Upper lobe of left lung (tissue), 6 donors: ENCODE results near the gene JAG2. TPM values are rescaled to one million over a fixed set of nuclear protein-coding genes. Genes with fewer than 3 reads are reported as not detected.
A peak's percentile ranks its signal among the peaks of the same experiment; 100 is the strongest.

ENCODE experiments used
- ATAC-seq, 2 donors: fragments of 200-7000 bp; cut with Tn5 transposase; one replicate each; pipeline ENCODE4 v1.9.1; 2022; ENCODE audit warnings: mild to moderate bottlenecking in 2 of 2, moderate library complexity in 2 of 2; ENCODE audit not compliant: low FRiP score in 2 of 2
- DNase-seq, 2 donors: peaks; one replicate each; pipeline ENCODE4 v3.0.0-alpha.2; 2019 to 2020
- H3K27ac ChIP-seq, 4 donors: fragments of 200-600 bp; sonication (generic); one replicate each; pipeline ENCODE4 v1.5.1; 2016 to 2019
- H3K27me3 ChIP-seq, 4 donors: fragments of 200-600 bp; sonication (generic); one replicate each; pipeline ENCODE4 v1.5.1; 2017 to 2019
- H3K36me3 ChIP-seq, 4 donors: fragments of 200-600 bp; sonication (generic); one replicate each; pipeline ENCODE4 v1.5.1; 2016 to 2019
- H3K4me1 ChIP-seq, 4 donors: fragments of 200-600 bp; sonication (generic); one replicate each; pipeline ENCODE4 v1.5.1; 2018 to 2019
- H3K4me3 ChIP-seq, 4 donors: fragments of 200-600 bp; sonication (generic); one replicate each; pipeline ENCODE4 v1.5.1; 2017 to 2019; ENCODE audit warnings: mild to moderate bottlenecking in 2 of 4, moderate library complexity in 1 of 4
- H3K9me3 ChIP-seq, 4 donors: fragments of 200-600 bp; sonication (generic); one replicate each; pipeline ENCODE4 v1.5.1; 2018 to 2019
- CTCF ChIP-seq, 6 experiments: fragments of 450-650 bp in 4 of 6; fragments of 200-600 bp in 2 of 6; sonication (generic) in 2 of 6; IDR thresholded peaks; one replicate each; pipeline ENCODE4 v1.5.1; 2016 to 2019; ENCODE audit warnings: antibody characterized with exemption in 6 of 6
- EP300 ChIP-seq, 4 donors: sonication (generic); formaldehyde crosslinking; IDR thresholded peaks; one replicate each; pipeline ENCODE4 v1.5.1; 2017; ENCODE audit warnings: antibody characterized with exemption in 4 of 4, control low read depth in 2 of 4
- POLR2A ChIP-seq, 4 donors: fragments of 450-650 bp; IDR thresholded peaks; one replicate each; pipeline ENCODE4 v1.5.1; 2016 to 2017; ENCODE audit warnings: antibody characterized with exemption in 4 of 4, mild to moderate bottlenecking in 2 of 4
- POLR2AphosphoS5 ChIP-seq, 2 donors: sonication (generic); formaldehyde crosslinking; IDR thresholded peaks; one replicate each; pipeline ENCODE4 v1.5.1; 2017; ENCODE audit warnings: antibody characterized with exemption in 2 of 2
- WGBS, 2 donors: methylation state at CpG; one replicate each; pipeline ENCODE4 v1.1.5; 2017 to 2018; 5-methylcytosine and 5-hydroxymethylcytosine counted together
- total RNA-seq, 6 donors: library from RNA; depleted of rRNA in 4 of 6; stranded (reverse); fragments of >200 nt in 4 of 6; gene quantifications; one replicate each; pipeline versions ENCODE4 v1.1.0 to v1.2.1, GENCODE V29; 2016 to 2021
- donor health status: DM: no; HTN: no; CAD: no; lungs with moderate emphysema.
- donor health status: DM: no; HTN: yes; CAD: no; lungs with severe emphysema.

JAG2 gene
- total RNA-seq, 6 donors from 2014 or later, result 14.9 to 43.4 (median 23.8) TPM

- H3K27me3 ChIP-seq, result no peaks in the 10 kb centered on the region
- DNase-seq, result peak; percentile 63 to 76
- 70 to 82% methylated on average over 12 to 14 of the region's 14 CpGs for WGBS, 2 donors
These were observed 19.5 kb upstream of the JAG2 start for GRCh38 chr14:105187935-105188524.

GRCh38 chr14:105187116-105187515, 18.5 kb upstream of the JAG2 start:
- H3K4me1 ChIP-seq, result peaks cover 3 to 10% (median 4%) of the 10 kb centered on the region in 4 donors
- no peaks in the 10 kb centered on the region for H3K36me3 ChIP-seq
- H3K27me3 ChIP-seq, result no peaks in the 10 kb centered on the region
- no peak overlapping the region for H3K4me3 ChIP-seq
- WGBS, 2 donors, result 68 to 72% methylated on average over 4 of the region's 4 CpGs
- peaks cover 0 to 7% (median 2%) of the 10 kb centered on the region in 4 donors for H3K9me3 ChIP-seq
- no peak for TF ChIP-seq CTCF (IDR thresholded peaks at IDR 0.05)
- no peak for TF ChIP-seq POLR2A (IDR thresholded peaks at IDR 0.05)
- TF ChIP-seq EP300 (IDR thresholded peaks at IDR 0.05), result no peak
- TF ChIP-seq POLR2AphosphoS5 (IDR thresholded peaks at IDR 0.05), result no peak
- ATAC-seq (peak in 1 of 2 donors; percentile 45), DNase-seq (peak in 1 of 2 donors; percentile 71)
- no peak overlapping the region for H3K27ac ChIP-seq

More at GRCh38 chr14:105187935-105188524, 19.5 kb upstream of the JAG2 start:
- peak in 4 of 6 experiments; percentile 25 to 53 (median 48) for TF ChIP-seq CTCF (IDR thresholded peaks at IDR 0.05)
- TF ChIP-seq EP300 (IDR thresholded peaks at IDR 0.05), result no peak
- H3K4me3 ChIP-seq, result no peak overlapping the region
- peaks cover 0 to 7% (median 2%) of the 10 kb centered on the region in 4 donors for H3K9me3 ChIP-seq
- ATAC-seq, result peak; percentile 35 to 38
- peaks cover 4 to 7% (median 5%) of the 10 kb centered on the region in 4 donors for H3K4me1 ChIP-seq
- no peaks in the 10 kb centered on the region for H3K36me3 ChIP-seq
- H3K27ac ChIP-seq, result no peak overlapping the region

DNA sequence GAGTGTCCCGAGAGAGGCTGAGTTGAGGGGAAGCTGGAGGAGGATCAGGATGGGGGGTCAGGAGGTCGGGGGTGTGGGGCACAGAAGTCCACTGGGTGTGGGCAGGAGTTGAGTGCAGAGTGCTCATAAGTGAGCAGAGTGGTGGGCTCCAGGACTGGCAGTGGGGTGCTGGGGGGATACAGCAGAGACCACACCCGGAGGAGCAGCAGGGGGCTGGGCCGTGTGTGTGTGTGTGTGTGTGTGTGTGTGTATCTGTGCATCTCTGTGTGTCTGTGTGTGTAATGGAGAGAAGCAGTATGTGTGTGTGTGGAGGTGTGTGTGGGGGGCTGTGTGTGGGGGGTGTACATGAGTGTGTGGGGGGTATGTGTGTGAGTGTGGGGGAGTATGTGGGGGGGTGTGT, 17.4 kb upstream of the JAG2 start:
- Histone ChIP-seq H3K4me1 (peaks cover 11 to 18% (median 14%) of the 10 kb centered on the region in 4 donors), H3K27me3 (no peaks in the 10 kb centered on the region), H3K27ac (no peak overlapping the region), H3K4me3 (no peak overlapping the region), H3K36me3 (no peaks in the 10 kb centered on the region), H3K9me3 (peaks cover 0 to 7% (median 2%) of the 10 kb centered on the region in 4 donors)
- TF ChIP-seq POLR2A (IDR thresholded peaks at IDR 0.05), result no peak
- TF ChIP-seq CTCF (IDR thresholded peaks at IDR 0.05), result no peak
- no peak for TF ChIP-seq POLR2AphosphoS5 (IDR thresholded peaks at IDR 0.05)
- no peak for TF ChIP-seq EP300 (IDR thresholded peaks at IDR 0.05)
- 13 to 43% methylated on average over 4 of the region's 4 CpGs for WGBS, 2 donors
- DNase-seq, result peak in 1 of 2 donors; percentile 18
- ATAC-seq, result no peak

DNA sequence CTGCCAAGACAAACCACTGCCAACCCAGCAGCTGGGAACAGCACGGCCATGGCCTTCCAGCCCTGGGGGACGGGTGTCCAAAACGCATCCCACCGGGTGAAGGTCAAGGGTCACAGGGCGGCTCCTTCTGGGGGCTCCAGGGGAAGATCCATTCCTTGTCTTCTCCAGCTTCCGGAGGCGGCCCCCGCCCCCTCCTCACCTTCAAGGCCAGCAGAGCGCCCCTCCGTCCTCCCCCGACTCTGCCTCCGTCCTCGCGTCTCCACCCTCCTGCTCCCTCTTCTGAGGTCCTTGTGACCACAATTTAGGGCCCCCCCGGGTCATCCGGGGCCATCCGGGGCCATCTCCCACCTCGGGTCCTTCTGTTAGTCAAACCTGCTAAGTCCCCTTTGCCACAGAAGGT, 16.4 kb upstream of the JAG2 start:
- peak in 1 of 2 donors; percentile 74 for DNase-seq
- Histone ChIP-seq H3K4me1 (peaks cover 19 to 25% (median 22%) of the 10 kb centered on the region in 4 donors), H3K27ac (no peak overlapping the region), H3K9me3 (peaks cover 0 to 7% (median 2%) of the 10 kb centered on the region in 4 donors), H3K36me3 (no peaks in the 10 kb centered on the region), H3K4me3 (no peak overlapping the region), H3K27me3 (no peaks in the 10 kb centered on the region)
- no peak for ATAC-seq
- TF ChIP-seq POLR2A (IDR thresholded peaks at IDR 0.05), result no peak
- no peak for TF ChIP-seq POLR2AphosphoS5 (IDR thresholded peaks at IDR 0.05)
- TF ChIP-seq EP300 (IDR thresholded peaks at IDR 0.05), result no peak
- no peak for TF ChIP-seq CTCF (IDR thresholded peaks at IDR 0.05)
- WGBS, 2 donors, result 88 to 90% methylated on average over 13 to 15 of the region's 18 CpGs

DNA sequence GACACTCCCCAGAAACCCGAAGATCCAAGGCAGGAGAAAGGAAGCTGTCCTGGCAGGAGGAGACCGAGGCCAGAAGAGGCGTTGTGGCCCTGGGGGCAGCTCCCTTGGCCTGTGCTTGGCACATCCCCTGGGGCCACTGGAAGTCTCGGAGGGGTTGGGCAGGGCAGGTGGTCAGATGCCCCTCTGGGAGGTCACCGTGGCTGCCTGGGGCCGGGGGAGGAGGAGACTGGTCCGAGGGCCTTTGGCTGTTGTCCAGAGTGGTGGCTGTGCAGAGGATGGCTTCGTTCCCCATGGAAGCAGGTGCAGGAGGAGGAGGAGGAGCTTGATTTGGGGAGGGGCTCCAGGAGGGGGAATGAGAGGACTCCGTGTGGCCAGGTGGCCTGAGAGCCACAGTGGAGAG, 15.9 kb upstream of the JAG2 start:
- WGBS, 2 donors, result 73 to 80% methylated on average over 6 to 9 of the region's 9 CpGs
- ATAC-seq (no peak), DNase-seq (peak in 1 of 2 donors; percentile 65)
- H3K27ac ChIP-seq, result no peak overlapping the region
- TF ChIP-seq POLR2AphosphoS5 (IDR thresholded peaks at IDR 0.05) (no peak), POLR2A (IDR thresholded peaks at IDR 0.05) (no peak), EP300 (IDR thresholded peaks at IDR 0.05) (no peak), CTCF (IDR thresholded peaks at IDR 0.05) (no peak)
- no peaks in the 10 kb centered on the region for H3K36me3 ChIP-seq
- H3K4me3 ChIP-seq, result no peak overlapping the region
- H3K27me3 ChIP-seq, result no peaks in the 10 kb centered on the region
- H3K9me3 ChIP-seq, result peaks cover 0 to 7% (median 2%) of the 10 kb centered on the region in 4 donors
- H3K4me1 ChIP-seq, result peaks cover 20 to 30% (median 26%) of the 10 kb centered on the region in 4 donors
